ENCODE data around the gene CHD5.

GRCh38 chr1:6086762-6087376, 93.3 kb downstream of the CHD5 start:
- TF ChIP-seq EZH2 (IDR thresholded peaks at IDR 0.05; ENCODE audit: insufficient read depth, poor library complexity, severe bottlenecking) (no peak), EZH2phosphoT487 (IDR thresholded peaks at IDR 0.05; ENCODE audit: insufficient read depth, low read depth) (no peak)

Measured in GM23248 (cell line).